Esophagus squamous epithelium (tissue), 5 donors: ENCODE measurements around the gene SUPT3H. TPM values are rescaled to one million over a fixed set of nuclear protein-coding genes. Genes with fewer than 3 reads are reported as not detected.
"Not testable (repeated sequence)": the region's sequence is repeated elsewhere in the genome, so short reads cannot be mapped to it uniquely, and the experiment has no call there.

Experiments
- DNase-seq: peaks from one replicate; lab custom pipeline; 2025; lab: John Stamatoyannopoulos, UW
- H3K27ac ChIP-seq, 4 donors: fragments of 200-600 bp; sonication (generic); one replicate each; pipeline ENCODE4 v1.5.1; 2016 to 2019; ENCODE audit warnings: mild to moderate bottlenecking in 1 of 4
- H3K27me3 ChIP-seq, 4 donors: fragments of 200-600 bp; sonication (generic); 1 replicate in 3 of 4; 2 replicates in 1 of 4; pipeline versions ENCODE4 v1.5.1 to v1.6.0; 2017 to 2021; ENCODE audit warnings: antibody characterized with exemption in 1 of 4
- H3K36me3 ChIP-seq, 3 donors: fragments of 200-600 bp; sonication (generic); one replicate each; pipeline ENCODE4 v1.5.1; 2016 to 2019
- H3K4me1 ChIP-seq, 3 donors: fragments of 200-600 bp; sonication (generic); one replicate each; pipeline ENCODE4 v1.5.1; 2017 to 2019
- H3K4me3 ChIP-seq, 4 donors: fragments of 200-600 bp; sonication (generic); 1 replicate in 3 of 4; 2 replicates in 1 of 4; pipeline ENCODE4 v1.5.1; 2016 to 2019; ENCODE audit warnings: mild to moderate bottlenecking in 2 of 4, moderate library complexity in 1 of 4
- H3K9me3 ChIP-seq, 3 donors: fragments of 200-600 bp; sonication (generic); one replicate each; pipeline ENCODE4 v1.5.1; 2016 to 2019
- POLR2A ChIP-seq, 4 donors: fragments of 450-650 bp; IDR thresholded peaks; one replicate each; pipeline ENCODE4 v1.6.1; 2017; ENCODE audit warnings: antibody characterized with exemption in 4 of 4, mild to moderate bottlenecking in 4 of 4, moderate library complexity in 3 of 4
- WGBS, 2 donors: methylation state at CpG; one replicate each; pipeline ENCODE4 v1.1.5; 2018; 5-methylcytosine and 5-hydroxymethylcytosine counted together
- intact Hi-C: fragments of 100-400 bp; cut with DNase I; formaldehyde crosslinking; loops from one replicate; pipeline ENCODE4 v1.15.0; 2022
- total RNA-seq, 4 donors: library from RNA; depleted of rRNA; stranded (reverse); fragments of >200 nt; gene quantifications; one replicate each; pipeline ENCODE4 v1.1.0, GENCODE V29; 2016
- TF ChIP-seq, protein P1 (sequence below), 6 experiments: fragments of 450-650 bp in 4 of 6; fragments of 200-600 bp in 2 of 6; sonication (generic) in 2 of 6; IDR thresholded peaks; one replicate each; pipeline ENCODE4 v1.5.1; 2016 to 2019; ENCODE audit warnings: antibody characterized with exemption in 6 of 6, mild to moderate bottlenecking in 4 of 6, moderate library complexity in 4 of 6
- donor health status: DM: yes; HTN: yes; CAD: no.

Gene SUPT3H
- total RNA-seq, 4 donors from 2014 or later: 3.6 to 10.9 (median 5.3) TPM

DNA sequence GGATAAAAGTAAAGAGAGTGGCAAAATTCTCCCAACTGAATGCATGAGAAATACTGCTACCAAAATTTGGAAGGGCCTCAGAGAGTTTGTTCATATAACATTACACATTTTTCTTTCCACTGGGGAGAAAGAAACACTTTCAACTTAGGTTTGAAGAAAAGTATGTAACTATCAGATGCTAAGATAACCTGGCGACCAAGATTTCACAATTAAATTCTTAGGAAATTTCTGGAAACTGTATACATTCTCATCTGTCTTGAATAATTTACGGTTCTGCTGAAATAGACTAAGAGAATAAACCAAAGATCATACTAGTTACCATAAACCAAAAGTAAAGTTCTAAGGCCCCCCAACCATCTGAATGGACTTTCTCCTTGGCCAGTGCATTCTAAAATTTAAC is 462.6 kb downstream of the SUPT3H start:
- H3K4me1 ChIP-seq: no peaks in the 10 kb centered on the region
- intact Hi-C loops: no loop called here
- no peaks in the 10 kb centered on the region for H3K27me3 ChIP-seq
- H3K9me3 ChIP-seq: no peaks in the 10 kb centered on the region
- TF ChIP-seq POLR2A (IDR thresholded peaks at IDR 0.05): no peak
- TF ChIP-seq, protein P1, sequence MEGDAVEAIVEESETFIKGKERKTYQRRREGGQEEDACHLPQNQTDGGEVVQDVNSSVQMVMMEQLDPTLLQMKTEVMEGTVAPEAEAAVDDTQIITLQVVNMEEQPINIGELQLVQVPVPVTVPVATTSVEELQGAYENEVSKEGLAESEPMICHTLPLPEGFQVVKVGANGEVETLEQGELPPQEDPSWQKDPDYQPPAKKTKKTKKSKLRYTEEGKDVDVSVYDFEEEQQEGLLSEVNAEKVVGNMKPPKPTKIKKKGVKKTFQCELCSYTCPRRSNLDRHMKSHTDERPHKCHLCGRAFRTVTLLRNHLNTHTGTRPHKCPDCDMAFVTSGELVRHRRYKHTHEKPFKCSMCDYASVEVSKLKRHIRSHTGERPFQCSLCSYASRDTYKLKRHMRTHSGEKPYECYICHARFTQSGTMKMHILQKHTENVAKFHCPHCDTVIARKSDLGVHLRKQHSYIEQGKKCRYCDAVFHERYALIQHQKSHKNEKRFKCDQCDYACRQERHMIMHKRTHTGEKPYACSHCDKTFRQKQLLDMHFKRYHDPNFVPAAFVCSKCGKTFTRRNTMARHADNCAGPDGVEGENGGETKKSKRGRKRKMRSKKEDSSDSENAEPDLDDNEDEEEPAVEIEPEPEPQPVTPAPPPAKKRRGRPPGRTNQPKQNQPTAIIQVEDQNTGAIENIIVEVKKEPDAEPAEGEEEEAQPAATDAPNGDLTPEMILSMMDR (IDR thresholded peaks at IDR 0.05): no peak
- 91 to 95% methylated on average over 2 of the region's 2 CpGs for WGBS, 2 donors
- no peak for DNase-seq
- no peak overlapping the region for H3K27ac ChIP-seq
- H3K4me3 ChIP-seq: no peak overlapping the region
- H3K36me3 ChIP-seq: no peaks in the 10 kb centered on the region

DNA sequence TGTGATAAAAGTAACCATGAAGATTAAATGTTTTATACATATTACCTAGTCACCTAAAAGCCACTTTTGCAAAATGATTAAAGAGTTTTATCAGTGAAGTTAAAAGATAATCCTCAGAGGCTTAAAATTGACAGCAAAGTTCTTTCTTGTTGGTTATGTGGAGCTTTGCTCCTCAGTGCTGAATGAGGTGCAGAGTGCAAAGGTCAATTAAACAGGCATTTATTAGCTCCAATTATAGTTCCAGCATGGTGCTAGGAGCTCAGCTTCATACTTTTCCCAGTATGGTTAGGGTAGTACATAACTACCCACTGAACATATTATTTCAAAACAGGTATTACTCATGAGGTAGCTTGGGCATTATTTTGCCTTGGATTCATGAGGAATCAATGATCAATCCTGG is 463.6 kb downstream of the SUPT3H start:
- Histone ChIP-seq H3K4me1 (no peaks in the 10 kb centered on the region), H3K36me3 (no peaks in the 10 kb centered on the region), H3K27me3 (no peaks in the 10 kb centered on the region), H3K27ac (no peak overlapping the region), H3K9me3 (no peaks in the 10 kb centered on the region), H3K4me3 (no peak overlapping the region)
- intact Hi-C loops: no loop called here
- no peak for DNase-seq
- no peak for TF ChIP-seq POLR2A (IDR thresholded peaks at IDR 0.05)
- TF ChIP-seq, protein P1 (IDR thresholded peaks at IDR 0.05): no peak

DNA sequence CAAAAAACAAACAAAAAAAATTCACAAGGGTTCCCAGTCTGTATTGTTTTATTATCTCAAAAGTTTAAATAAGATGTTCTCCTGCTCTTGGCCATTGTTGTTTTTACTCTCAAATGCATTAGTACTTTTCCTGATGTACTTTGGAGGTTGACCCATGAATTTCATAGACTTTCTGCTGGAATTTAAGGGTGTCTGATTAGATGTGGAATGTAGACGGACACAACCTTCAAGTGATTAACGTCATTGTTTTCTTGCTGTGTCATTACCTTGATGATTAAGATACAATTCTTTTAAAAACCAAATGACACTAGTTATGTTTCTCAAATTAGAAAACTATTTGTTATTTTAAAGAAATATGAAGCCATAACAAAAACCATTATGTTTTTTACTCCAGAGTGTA is 471.0 kb downstream of the SUPT3H start:
- no peaks in the 10 kb centered on the region for H3K36me3 ChIP-seq
- intact Hi-C loops: no loop called here

DNA sequence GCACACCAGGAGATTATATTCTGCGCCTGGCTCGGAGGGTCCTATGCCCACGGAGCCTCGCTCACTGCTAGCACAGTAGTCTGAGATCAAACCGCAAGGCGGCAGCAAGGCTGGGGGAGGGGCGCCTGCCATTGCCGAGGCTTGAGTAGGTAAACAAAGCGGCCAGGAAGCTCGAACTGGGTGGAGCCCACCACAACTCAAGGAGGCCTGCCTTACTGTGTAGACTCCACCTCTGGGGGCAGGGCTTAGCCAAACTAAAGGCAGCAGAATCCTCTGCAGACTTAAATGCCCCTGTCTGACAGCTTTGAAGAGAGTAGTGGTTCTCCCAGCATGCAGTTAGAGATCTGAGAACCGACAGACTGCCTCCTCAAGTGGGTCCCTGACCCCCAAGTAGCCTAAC is 477.4 kb downstream of the SUPT3H start:
- intact Hi-C loops, H3K27me3 ChIP-seq, H3K27ac ChIP-seq, DNase-seq, H3K36me3 ChIP-seq, H3K9me3 ChIP-seq, H3K4me3 ChIP-seq, H3K4me1 ChIP-seq: not testable (repeated sequence)
- WGBS, 2 donors: 59 to 100% methylated on average over 2 to 8 of the region's 11 CpGs

More for the DNA sequence above, 471.0 kb downstream of the SUPT3H start:
- Histone ChIP-seq H3K4me3 (no peak overlapping the region), H3K9me3 (no peaks in the 10 kb centered on the region), H3K4me1 (no peaks in the 10 kb centered on the region), H3K27me3 (no peaks in the 10 kb centered on the region), H3K27ac (no peak overlapping the region)
- no peak for DNase-seq
- no peak for TF ChIP-seq POLR2A (IDR thresholded peaks at IDR 0.05)
- TF ChIP-seq, protein P1 (IDR thresholded peaks at IDR 0.05): no peak
- 83 to 88% methylated on average over 2 of the region's 2 CpGs for WGBS, 2 donors

DNA sequence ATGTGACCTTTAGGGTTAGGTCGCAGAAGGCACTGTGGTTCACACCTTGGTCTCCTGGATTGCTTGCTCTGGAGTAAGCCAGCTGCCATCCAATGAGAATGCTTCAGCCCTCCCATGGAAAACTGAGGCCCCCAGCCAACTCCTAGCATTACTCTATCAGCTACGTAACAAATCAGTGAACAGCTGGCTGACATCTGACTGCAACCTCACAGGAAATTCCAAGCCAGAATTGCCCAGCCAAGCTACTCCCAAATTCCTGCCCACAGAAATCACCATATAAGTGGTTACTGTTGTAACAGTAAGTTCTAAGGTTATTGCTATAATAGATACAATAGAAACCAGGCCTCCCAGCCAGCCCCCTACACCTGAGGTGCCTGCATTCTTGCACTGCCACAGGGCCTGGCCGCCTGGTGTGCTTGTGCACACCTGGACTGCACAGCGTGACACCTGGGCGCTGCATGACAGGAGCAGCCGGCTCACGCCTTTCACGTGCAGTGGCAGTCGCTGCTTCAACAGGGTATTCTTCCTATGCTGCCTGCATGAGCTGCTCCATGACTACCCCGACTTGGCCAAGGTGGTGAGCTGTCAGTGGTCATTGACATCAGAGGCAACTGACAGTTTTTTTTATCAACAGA is 479.3 kb downstream of the SUPT3H start:
- H3K4me1 ChIP-seq: no peaks in the 10 kb centered on the region
- no peak for DNase-seq
- H3K36me3 ChIP-seq: no peaks in the 10 kb centered on the region
- no peaks in the 10 kb centered on the region for H3K27me3 ChIP-seq
- no peak overlapping the region for H3K4me3 ChIP-seq
- no peak for TF ChIP-seq POLR2A (IDR thresholded peaks at IDR 0.05)
- TF ChIP-seq, protein P1 (IDR thresholded peaks at IDR 0.05): no peak
- WGBS, 2 donors: 85 to 89% methylated on average over 8 to 9 of the region's 10 CpGs
- H3K9me3 ChIP-seq: peaks cover 0 to 10% (median 0%) of the 10 kb centered on the region in 3 donors
- H3K27ac ChIP-seq: no peak overlapping the region
- intact Hi-C loops: no loop called here

DNA sequence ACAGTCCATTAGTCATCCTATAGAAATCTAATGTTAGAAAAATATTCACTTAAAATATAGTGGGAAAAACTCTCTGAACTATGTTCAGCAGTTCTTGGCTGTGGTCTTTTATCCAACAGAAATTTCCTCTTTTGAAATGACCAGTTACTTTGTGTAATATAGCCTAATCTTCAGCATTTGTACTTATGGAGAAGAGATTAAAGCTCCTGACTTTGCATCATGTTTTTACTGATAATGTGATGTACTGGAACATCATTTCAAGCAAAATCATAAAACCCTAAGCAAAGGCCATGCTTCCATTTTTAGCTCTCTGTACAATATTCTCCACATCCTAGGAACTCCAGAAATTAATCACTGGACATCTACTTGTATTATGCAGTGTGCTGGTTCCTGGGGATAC is 480.4 kb downstream of the SUPT3H start:
- intact Hi-C loops: no loop called here
- no peak overlapping the region for H3K4me3 ChIP-seq
- no peaks in the 10 kb centered on the region for H3K36me3 ChIP-seq
- H3K27ac ChIP-seq: no peak overlapping the region
- DNase-seq: no peak
- H3K4me1 ChIP-seq: no peaks in the 10 kb centered on the region
- TF ChIP-seq POLR2A (IDR thresholded peaks at IDR 0.05): no peak
- TF ChIP-seq, protein P1 (IDR thresholded peaks at IDR 0.05): no peak
- peaks cover 0 to 10% (median 0%) of the 10 kb centered on the region in 3 donors for H3K9me3 ChIP-seq
- H3K27me3 ChIP-seq: no peaks in the 10 kb centered on the region
